NCI-H2107 (cell line): ENCODE results near the gene RBMS3.
"Not testable (repeated sequence)": the region's sequence is repeated elsewhere in the genome, so short reads cannot be mapped to it uniquely, and the experiment has no call there.

Experiments used
- DNase-seq: peaks from one replicate; lab custom pipeline; 2025; lab: John Stamatoyannopoulos, UW

RBMS3 gene

DNA sequence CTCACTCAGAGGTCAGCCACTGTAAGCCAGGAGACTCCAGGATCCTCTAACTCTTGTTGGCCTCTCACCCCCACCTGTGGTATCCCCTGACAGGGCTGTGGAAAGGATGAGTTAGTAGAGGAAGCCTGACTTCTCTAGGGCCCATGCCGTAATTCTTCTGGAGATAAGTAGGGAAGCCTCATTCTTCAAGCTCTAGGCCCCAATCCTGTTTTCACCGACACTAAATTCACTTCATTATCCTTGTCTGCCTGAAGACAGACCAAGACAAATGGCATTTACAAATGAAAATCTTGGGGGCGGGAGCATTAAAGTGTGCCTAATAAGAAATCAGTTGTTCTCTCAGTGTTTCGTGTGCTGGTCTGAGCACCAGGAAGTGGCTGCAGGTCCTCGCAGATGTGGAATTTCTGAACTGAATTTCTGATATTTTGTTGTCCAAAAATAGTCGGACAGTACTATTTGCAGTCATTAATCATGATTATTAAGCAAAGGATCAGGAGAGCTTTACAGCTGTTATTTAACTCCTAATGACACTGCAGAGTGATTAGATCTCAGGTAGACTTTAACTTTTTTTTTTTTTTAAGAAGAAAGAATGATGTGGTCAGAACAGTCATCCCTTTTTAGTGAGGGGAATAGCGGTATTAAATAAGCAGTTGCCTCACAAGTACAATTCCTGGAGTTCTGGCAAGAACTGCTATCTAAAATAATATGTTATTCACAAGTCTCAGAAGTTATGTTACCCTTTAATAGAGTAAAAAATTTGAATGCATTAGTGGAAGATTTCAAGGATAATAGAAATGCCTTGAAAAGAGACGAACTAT is 58.4 kb downstream of the RBMS3 start:
- DNase-seq = no peak

DNA sequence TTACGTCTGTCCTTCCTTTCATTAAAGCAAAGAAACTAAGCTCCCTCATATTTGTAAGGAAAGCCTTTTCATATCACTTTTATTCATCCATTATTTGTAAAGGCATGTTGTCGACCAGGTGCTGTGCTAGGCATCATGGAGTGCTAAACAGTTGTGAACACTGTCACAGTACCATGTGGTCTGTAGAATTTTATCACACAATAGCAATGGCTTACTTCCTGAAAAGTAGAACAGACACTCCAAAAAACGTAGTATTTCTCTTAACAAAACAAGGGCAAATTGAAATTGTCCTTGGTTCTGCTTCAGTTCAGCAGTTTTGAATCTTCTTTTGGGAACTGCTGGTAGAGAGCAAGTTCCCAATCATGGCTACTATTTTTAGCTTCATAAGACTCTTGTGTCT is 63.3 kb downstream of the RBMS3 start:
- DNase-seq = no peak

DNA sequence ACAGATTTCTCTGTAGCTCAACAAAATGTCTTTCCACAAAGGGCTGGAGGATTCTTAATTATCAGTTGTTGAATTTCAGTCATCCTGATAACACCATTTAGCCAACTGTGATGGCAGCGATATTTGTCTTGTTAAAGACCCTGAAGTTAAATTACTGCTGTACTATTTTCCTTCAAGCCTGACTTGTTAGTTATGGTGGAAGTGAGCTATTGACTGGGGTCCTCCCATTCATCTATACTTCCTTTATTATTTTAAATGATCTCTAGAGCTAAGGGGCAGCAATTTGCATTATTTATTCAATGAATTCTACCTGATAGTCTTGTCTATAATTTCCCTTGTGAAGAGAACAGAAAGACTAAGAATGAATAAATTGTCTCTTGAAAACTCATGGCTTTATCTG is 64.1 kb downstream of the RBMS3 start:
- DNase-seq = no peak

DNA sequence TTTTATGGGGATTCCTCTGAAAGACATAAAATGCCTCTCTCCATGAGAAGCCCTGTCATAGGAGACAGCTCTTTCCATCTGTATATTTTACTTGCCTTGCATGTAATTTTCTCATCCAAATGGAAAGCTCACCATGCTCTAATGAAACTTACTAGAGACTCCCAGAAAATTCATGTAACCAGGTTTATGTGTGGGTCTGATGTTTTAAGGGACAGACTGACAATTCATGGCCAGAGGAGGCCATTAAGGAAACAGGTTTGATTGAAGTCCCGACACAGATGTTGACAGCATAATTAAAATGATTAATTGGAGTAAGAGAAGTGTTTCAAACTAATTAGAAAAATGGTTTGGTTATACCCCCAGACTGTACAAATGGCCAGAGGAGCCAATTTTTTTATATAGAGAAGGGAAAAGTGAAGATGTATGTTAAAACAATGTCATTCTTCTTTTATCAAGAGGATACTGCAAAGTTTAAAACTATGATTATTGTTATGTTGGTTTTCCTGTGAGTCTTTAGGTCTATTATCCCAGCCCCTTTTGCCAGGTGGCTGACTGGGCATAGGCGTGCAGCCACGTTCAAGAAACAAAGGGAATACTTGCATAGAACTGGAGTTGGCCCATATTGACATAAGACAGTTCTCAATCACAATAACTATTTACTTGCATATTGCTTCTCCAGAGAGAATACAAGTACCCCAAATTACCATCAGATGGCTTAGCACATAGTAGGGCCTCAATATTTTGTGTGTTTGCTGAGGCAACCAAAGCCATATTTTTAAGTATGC is 64.8 kb downstream of the RBMS3 start:
- DNase-seq = no peak

DNA sequence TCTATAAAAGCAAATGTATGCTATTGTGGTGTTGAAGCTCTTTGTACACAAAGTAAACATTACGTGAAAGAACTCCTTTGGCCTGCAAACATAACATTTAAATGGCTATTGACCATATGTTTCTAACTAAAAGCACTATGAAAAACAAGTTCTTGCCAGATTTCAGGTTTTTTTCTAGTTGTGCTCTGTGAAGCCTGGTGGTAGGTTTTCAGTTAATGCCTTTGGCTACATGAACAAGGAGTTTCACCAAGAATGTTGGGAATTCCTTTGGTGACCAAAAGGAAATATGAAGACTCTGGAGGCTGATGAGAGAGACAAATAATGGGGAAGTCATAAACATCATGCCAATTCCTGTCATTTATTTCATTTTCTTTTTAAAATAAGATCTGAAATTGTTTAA is 66.0 kb downstream of the RBMS3 start:
- no peak for DNase-seq

DNA sequence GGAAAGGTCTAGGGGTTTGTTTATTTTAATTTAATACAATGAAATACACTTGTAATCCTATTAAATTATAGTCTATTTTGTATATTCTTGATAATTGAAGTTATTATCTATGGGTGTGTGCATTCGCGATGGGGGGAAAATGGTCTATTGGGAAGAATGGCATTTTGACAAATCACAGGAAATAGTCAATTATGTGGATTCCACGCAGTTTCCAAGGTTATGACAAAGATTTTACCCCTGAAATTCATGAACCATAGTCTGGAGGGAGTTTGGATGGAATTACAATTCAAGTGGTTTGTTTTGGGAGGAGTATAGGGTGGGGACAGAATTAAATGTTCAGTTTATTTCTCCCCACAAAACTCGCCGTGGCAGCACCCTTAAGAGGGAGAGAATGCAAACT is 66.5 kb downstream of the RBMS3 start:
- DNase-seq = no peak

DNA sequence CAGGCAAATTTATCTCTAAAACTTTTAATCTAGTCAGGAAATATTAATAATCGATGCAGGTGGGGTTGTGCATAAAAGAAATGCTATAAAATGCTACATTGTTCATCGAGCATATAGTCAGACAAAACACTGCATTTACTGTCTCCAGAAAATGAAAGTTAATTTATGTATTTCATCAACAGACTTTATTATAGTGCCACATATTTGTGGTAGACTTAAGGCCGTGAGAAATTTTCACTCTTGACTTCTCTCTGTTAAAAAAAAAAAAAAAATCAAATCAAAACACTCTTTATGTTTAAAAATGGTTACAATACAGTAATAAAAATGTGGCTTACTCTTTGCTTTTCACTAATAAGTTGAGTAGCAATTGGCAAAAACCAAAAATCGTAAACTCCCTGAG is 67.4 kb downstream of the RBMS3 start:
- no peak for DNase-seq

DNA sequence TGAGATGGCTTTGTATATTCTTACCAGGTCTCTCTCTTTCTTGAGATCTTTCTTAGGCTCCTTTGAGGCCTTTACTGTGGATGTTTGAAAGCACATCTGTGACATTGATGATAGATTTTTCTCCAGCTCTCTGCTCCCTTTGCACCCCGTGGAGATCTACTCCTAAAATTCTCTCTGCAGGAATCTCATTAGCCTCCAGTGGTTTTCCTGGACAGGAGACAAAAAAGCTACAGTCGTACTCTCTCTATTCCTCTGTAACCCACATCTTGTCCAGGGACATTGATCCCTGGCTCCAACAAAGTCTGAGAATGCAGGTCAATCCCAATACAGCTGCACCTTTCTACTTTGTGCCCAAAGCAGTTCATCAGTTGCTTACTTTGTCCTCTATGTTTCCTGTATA is 68.2 kb downstream of the RBMS3 start:
- no peak for DNase-seq

DNA sequence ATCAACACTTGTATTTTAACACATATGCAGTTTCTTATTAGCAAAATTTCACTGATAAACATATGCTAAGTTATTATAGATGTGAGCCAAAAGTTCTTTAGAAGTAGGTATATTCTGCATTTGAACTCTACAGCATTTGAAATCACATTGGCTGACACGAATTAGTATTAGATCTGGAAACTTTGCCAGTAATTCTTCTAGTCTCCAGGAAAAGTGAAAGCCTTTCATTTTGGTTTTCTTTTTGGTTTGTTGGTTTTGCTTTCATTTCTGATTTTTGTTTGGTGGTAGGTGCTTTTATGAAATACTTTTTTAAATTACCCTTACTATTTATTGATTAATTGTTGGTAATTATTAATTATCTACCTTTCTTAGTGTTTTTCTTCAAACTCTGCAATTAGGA is 72.9 kb downstream of the RBMS3 start:
- no peak for DNase-seq

DNA sequence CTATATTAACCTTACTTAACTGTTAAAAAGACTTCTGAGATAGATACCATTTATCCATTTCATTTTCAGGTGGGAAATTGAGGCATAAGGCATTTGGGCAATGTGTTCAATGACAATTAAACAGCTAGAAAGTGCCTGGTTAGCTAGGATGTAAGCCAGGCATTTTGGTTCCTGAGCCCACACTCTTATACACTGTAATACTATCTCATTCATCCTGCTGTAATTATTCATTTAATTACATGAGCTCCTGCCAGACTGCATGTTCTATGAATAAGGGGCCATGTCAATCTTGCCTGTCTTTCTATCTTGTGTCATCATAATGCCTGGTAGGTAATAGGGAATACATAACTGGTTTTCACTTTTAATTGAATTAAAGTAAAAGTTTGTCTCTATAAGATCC is 74.0 kb downstream of the RBMS3 start:
- DNase-seq = no peak

DNA sequence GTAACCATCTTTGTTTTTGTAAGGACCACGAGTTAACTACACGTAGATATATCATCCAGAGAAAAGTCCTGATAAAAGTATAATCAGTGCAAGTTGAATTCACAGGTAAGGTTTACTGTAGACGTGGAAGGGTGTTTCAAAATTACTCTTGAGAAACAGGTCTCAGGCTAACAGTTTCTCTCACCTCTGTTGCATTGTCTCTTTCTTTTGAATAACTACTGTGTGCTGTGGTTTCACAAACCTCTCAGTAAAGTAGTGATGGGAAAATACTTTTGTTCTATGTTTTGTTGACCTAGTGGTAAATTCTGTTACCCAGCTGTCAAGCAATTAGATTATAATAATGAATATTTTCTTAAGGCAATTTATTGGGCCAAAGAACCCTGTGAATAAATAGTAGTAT is 75.2 kb downstream of the RBMS3 start:
- DNase-seq = no peak

DNA sequence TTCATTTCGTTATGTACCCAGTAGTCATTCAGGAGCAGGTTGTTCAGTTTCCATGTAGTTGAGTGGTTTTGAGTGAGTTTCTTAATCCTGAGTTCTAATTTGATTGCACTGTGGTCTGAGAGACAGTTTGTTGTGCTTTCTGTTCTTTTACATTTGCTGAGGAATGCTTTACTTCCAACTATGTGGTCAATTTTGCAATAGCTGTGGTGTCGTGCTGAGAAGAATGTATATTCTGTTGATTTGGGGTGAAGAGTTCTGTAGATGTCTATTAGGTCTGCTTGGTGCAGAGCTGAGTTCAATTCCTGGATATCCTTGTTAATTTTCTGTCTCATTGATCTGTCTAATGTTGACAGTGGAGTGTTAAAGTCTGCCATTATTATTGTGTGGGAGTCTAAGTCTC is 79.4 kb downstream of the RBMS3 start:
- not testable (repeated sequence) for DNase-seq

DNA sequence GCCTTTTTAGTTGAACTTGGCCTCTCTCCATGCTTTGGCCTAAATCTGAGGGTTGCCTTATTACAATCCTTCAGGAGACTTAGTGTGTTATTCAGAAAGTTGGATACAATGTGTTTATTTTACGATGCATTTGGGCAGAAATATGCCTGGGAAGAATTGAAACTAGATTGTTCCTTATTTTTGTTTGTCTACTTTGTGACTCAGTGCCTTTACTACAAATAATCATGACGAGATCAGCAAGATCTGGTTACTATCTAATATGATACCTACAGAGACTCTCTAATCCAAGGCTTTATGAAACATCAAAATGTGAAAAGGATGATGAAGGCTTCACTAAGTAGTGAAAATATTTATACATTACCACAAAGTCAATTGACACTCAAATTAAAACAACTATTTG is 82.2 kb downstream of the RBMS3 start:
- no peak for DNase-seq

DNA sequence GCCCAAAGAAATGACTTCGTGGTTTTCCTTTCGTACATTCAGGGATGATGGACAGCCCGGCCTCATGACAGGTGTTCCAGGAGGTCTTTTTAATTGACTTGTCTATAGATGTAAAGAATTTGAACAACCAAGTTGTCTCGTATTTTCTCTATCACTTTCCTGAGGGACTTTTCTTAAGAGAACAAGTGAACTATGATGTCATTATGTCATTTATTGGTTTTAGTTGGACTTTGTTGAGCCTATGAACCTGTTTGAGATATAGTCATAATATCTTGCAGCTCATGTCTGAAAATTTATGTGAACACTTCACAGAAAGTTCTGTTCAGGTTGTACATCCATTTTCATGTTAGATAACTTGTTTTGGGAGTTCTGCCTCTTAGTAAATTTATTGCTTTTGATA is 89.2 kb downstream of the RBMS3 start:
- no peak for DNase-seq

DNA sequence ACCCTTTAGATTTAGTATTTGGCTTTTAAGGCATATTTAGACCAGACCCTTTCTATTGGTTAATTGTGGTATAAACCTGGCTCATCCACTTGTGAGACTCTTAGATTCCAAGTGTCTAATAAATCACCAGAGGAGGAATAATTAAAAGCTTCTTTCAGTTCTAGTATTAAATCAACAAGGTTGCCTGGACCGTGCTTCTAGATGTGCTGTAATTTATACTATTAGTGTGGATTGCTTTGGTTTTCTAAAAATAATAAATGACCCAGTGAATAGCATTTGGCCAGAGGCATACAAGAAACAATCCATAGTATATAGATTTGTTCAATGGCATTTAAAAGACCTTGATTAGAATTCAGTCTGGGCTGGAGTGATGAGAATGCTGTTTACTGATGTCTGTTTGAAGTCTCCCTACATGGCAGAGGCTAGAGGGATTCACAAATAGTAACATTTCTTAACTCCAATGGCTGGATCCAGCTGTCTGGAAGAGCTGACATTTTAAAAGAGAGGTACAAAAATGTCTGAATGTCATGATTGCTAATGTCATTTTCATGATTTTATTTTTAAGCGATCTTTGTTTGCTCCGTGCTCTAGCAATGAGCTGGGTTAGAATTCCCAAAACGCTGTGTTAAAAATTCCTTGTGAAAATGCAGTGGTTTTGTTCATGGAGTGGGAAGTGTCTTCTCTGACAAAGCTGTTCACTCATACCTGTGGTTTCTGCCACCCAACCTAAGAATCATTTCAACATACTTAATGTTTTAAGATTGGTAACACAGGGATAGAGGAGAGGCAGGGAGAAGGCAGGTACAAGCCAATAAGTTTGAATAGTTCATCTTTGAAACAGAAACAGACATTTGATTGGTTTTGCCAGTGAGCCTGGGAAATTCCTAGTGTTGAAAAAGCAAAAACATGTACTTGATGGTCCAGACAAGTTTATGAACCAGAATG is 89.9 kb downstream of the RBMS3 start:
- DNase-seq = no peak

DNA sequence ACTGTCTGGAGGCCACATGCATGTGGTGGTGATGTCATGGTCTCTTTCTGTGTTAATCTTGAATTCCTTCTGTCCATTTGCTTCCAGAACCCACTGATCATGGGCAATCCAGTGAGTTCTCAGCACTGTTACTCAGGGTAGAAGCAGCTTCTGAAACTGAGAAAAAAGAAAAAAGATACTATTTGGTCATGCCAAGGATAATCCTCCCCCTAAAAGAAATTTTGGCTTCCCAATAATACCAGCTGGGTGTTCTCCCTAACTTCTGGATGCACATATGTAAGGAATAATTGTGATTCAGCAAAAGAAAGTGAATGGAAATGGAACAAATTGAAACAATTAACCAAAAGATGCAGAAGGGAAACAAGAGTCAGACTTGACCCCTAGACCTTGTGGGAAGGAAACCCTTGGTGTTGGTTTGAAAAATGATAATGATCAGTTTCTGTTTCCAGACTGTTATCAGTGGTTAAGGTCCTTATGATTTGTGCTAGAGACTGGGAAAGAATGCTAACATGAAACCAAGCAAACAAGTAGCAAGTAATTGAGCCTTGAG is 92.3 kb downstream of the RBMS3 start:
- no peak for DNase-seq

DNA sequence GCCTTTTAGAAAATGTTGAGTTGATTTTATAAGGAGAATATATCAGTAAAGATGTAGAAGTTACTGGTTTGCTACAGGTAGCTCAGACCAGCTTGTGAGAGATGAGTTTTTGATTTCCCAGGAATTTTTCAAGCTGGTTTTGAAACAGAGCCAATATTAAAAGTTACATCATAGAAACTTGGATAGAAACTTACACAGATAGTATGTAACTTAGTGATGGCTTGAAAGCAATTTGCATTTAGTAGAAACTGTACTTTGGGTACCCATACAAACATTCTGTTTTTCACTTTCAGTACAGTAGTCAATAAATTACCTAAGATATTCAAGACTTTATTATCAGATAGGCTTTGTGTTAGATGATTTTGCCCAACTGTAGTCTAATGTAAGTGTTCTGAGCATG is 93.4 kb downstream of the RBMS3 start:
- DNase-seq = no peak

DNA sequence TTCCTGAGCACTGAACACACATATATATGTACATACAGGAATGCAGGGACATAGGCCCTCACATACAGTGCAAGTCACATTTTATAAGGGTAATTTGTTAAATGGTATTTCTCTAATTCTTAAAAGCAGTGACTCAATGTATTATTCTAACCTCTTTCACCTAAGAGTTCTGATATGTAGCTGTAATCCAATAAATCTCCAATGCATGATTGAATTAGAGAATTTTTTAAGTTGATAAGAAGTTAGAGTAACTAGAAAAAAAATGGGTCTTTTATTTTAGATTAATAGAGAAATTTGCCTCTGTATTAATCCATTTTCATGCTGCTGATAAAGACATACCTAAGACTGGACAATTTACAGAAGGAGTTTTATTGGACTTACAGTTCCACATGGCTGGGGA is 98.2 kb downstream of the RBMS3 start:
- no peak for DNase-seq

DNA sequence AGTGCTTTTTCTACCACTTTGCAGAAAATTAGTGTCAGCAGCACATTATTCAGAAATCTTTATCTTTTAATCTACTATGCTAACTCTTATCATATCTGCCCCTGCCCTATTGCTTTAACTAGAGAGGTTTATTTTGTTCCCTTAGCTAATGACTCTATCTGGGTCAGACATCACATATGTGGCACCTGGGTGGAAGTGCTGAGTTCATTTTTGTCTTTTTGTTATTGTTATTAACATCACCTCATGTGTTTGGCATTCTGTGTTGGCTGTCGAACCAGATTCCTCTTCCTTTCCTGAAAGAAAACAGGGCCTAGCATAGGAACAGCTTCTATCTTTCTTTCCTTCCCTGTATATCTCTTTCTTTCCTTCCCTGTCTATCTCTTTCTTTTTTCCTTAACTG is 100.7 kb downstream of the RBMS3 start:
- no peak for DNase-seq

DNA sequence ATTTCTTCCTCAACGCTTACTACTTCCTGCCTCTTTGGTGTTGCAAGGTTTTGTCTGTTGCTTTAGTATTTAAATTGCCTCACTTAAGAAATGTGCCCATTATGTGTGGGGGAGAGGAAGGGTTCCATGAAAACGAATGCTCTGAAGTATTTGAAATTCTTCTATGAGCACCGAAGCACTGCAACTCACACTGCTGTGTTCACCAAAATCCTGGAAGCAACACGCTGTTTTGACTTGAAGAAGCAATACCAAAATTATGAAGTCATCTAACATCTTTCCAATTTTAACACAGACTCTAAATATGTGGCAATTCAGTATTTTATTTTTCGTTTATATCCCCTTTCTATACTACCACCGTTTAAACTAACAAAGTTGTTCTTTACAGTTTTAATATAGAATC is 101.5 kb downstream of the RBMS3 start:
- DNase-seq = no peak

DNA sequence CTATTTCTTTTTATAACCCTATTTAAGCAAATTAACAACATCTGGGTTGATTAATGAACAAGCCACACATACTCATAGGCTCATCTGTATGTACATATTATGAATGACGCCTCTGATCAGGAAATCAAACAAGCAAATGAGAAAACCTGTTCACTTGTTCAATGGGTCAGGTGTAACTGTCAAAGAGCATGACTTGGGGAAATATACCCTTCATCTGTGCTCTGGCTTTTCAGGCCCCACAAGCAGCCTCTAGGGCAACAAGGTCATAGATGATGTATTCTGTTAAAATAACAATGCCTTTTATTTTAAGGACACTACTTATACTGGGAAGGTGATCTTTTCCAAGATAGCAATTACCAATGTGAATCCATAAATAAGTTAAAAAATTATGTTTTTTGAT is 102.0 kb downstream of the RBMS3 start:
- DNase-seq = no peak

DNA sequence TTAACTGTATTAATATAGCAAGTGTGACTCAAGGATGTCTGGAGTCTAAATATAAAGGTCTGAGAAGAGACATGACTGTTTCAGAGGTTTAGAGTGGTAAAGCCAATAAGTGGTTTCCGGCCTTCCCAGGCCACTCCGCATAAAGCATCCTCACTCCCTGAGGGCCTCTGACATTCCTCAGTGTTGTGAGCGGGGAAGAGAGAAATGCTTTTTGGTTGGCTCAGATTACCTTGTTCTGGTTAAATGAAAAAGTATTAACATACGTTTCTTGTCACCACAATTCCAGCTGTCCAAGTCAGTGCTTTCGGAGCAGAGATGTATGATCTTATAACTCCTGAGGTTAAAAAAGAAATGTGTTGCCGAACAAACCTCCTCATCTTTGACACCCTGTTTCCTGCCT is 103.8 kb downstream of the RBMS3 start:
- DNase-seq = no peak
